Activated T-cell treated with anti-CD3 and anti-CD28 coated beads for 4 hours (primary cell): ENCODE data around the gene SOX8.

Experiments
- DNase-seq: peaks from one replicate; pipeline ENCODE4 v3.0.0-alpha.2; 2020

SOX8 gene

DNA sequence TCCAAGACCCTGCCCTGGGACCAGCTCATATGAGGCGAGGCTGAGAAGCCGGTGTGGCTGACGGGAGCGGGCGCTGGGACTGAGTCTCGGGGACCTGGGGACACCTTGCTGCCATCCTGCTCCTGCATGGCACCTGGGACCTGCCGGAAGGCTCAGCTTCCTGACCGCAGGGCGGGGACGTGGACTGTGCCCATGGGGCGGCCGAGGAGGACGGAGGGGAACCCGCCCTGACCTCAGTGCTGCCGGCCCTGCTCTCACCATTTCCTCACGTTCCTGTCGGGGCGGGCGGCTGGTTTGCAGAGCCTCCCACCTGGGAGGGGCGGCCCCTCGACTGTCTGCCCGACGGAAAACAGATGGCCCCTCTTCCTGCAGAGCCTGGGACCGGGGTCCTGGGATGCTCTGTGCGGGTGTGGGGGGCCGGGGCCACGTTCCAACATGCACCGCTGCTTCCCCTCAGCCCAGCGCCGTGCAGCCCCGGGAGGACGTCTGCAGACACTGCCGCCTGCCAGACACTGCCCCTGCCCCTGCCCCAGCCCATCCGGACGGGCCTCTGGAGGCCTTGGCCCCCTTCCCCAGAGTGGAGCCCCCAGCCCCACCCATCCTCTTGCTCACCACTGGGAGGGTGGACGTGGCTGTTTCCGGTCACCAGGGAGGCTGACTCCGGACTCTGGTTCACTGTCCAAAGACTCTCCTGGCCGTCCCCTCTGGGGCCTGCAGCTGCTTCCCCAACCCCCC, 47.1 kb downstream of the SOX8 start:
- no peak for DNase-seq

DNA sequence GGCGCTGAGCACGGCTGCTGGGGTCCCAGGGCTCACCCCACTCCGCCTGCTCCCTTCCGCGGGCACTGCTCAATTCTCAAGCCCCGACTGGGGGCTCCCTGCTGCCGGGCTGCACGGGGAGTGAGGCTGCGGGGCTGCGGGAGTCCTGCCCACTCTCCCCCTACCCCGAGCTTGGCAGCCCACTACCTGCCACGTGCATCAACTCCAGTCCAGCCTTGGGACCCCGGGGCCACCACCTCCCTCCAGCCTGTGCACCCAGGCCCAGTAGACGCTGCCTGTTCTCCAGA, 47.6 kb downstream of the SOX8 start:
- no peak for DNase-seq

DNA sequence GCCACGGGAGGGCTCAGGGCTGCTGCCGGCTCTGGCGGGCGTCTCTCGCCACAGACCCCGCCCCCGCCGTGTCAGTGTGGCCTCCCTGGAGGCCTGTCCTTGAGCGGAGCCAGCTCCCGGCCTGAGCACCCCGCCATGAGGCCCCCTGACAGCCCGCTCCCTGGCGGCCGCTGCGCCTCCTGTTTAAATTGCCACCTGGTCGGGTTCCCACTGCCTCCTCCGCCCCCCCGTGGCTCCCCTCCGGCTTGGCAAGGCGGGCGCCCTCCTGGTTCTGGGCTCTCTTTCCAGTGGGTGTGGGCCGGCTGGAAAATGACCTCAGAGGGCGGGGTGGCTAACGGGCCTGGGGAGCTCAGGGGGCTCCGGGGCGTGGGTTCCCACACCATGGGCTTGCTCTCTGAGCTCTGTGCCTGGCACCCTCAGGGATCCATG, 48.9 kb downstream of the SOX8 start:
- DNase-seq, result no peak

GRCh38 chr16:1031666-1032065, 50.1 kb downstream of the SOX8 start:
- DNase-seq, result no peak

GRCh38 chr16:1032607-1033006, 51.0 kb downstream of the SOX8 start:
- no peak for DNase-seq

GRCh38 chr16:1033128-1033679, 51.6 kb downstream of the SOX8 start:
- no peak for DNase-seq

- no peak for DNase-seq
Observed at GRCh38 chr16:1034230-1035065, 52.9 kb downstream of the SOX8 start.

DNA sequence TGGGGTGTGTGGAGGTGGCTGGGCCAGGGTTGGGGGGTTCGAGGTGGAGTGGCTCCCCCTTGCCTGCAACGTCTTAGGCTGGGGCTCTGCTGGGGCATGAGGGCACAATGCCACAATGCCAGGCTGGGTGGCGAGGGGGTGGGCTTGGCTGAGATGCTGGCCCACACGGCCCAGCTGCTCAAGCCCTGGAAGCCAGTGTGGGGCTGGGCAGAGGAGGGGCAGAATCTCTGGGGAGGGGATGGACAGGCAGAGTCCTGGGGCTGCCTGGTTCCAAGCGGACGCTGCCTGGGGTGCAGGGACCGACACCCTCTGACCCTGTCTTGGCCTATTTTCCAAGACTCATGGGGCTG, 53.5 kb downstream of the SOX8 start:
- DNase-seq, result no peak

- DNase-seq, result no peak
Observed at GRCh38 chr16:1036166-1036565, 54.6 kb downstream of the SOX8 start.
